Tibial nerve (tissue), 4 donors: ENCODE results near the gene RIN3. TPM values are rescaled to one million over a fixed set of nuclear protein-coding genes. Genes with fewer than 3 reads are reported as not detected.
"Not testable (repeated sequence)": the region's sequence is repeated elsewhere in the genome, so short reads cannot be mapped to it uniquely, and the experiment has no call there.

Source experiments
- DNase-seq, 2 donors: peaks; one replicate each; pipeline ENCODE4 v3.0.0-alpha.2; 2019; ENCODE audit warnings: low spot score in 2 of 2
- H3K27ac ChIP-seq, 4 donors: fragments of 200-600 bp; sonication (generic) in 3 of 4; one replicate each; pipeline ENCODE4 v1.5.1; 2017 to 2019; ENCODE audit warnings: mild to moderate bottlenecking in 1 of 4
- H3K27me3 ChIP-seq, 2 donors: fragments of 200-600 bp; sonication (generic) in 1 of 2; one replicate each; pipeline versions ENCODE4 v1.5.1 to v1.6.0; 2017 to 2019
- H3K36me3 ChIP-seq, 3 donors: fragments of 200-600 bp; sonication (generic); one replicate each; pipeline ENCODE4 v1.5.1; 2018 to 2019
- H3K4me1 ChIP-seq, 4 donors: fragments of 200-600 bp; sonication (generic) in 3 of 4; one replicate each; pipeline ENCODE4 v1.5.1; 2017 to 2019
- H3K4me3 ChIP-seq, 4 donors: fragments of 200-600 bp; sonication (generic) in 3 of 4; one replicate each; pipeline ENCODE4 v1.5.1; 2017 to 2019; ENCODE audit warnings: mild to moderate bottlenecking in 1 of 4, moderate library complexity in 1 of 4
- H3K9me3 ChIP-seq, 4 donors: fragments of 200-600 bp; sonication (generic) in 3 of 4; one replicate each; pipeline ENCODE4 v1.5.1; 2017 to 2019
- EP300 ChIP-seq, 2 donors: sonication (generic); formaldehyde crosslinking; IDR thresholded peaks; one replicate each; pipeline ENCODE4 v1.6.1; 2017; ENCODE audit warnings: antibody characterized with exemption in 2 of 2, mild to moderate bottlenecking in 1 of 2
- POLR2A ChIP-seq, 2 donors: fragments of 450-650 bp; IDR thresholded peaks; one replicate each; pipeline ENCODE4 v1.6.1; 2017; ENCODE audit warnings: antibody characterized with exemption in 2 of 2, mild to moderate bottlenecking in 2 of 2, moderate library complexity in 2 of 2
- WGBS, 2 donors: methylation state at CpG; one replicate each; pipeline ENCODE4 v1.1.5; 2018; 5-methylcytosine and 5-hydroxymethylcytosine counted together
- total RNA-seq, 4 donors: library from RNA; depleted of rRNA; stranded (reverse); fragments of >200 nt; gene quantifications; one replicate each; pipeline ENCODE4 v1.1.0, GENCODE V29; 2016
- TF ChIP-seq, protein P1 (sequence below), 5 experiments: fragments of 200-600 bp in 3 of 5; fragments of 450-650 bp in 2 of 5; sonication (generic) in 3 of 5; IDR thresholded peaks; one replicate each; pipeline ENCODE4 v1.5.1; 2016 to 2019; ENCODE audit warnings: antibody characterized with exemption in 5 of 5, mild to moderate bottlenecking in 3 of 5, moderate library complexity in 2 of 5

RIN3 gene
- total RNA-seq, 4 donors from 2014 or later, result 14.2 to 34.2 (median 15.5) TPM

DNA sequence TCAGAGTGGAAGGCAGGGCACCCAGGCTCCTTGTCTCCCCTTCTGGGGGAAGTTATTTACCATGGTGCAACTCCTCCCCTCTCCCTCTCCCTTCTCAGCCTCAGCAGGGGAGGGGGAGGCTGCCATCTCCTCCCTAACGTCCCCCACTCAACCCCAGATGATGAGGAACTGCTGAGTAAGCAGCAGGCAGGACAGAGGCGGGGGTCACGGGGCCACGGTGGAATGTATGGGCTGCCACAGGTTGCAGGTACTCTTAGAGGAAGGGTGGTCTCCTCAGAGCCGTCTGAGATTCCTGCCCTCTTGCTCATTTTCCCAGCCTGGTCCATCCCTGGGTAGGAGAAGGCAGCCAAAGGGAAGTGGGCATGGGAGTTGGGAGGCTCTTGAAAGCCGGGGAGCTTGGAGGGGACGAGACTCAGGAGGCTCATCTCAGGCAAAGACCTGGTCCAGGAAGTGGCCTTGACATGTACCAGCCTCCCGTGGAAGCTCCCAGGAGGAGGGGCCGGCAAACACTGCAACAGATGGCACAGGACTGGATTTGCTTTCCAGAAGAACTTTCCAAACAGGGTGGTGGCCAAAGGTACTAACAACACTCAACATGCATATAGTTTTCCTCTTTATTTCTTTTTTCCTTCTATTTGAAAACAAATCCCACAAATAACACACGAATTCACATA lies 19.0 kb downstream of the RIN3 start:
- H3K4me1 ChIP-seq, result peaks cover 0 to 3% (median 0%) of the 10 kb centered on the region in 4 donors
- H3K27ac ChIP-seq, result no peak overlapping the region
- WGBS, 2 donors, result 50 to 59% methylated on average over 10 of the region's 10 CpGs
- no peak overlapping the region for H3K4me3 ChIP-seq
- no peak for TF ChIP-seq POLR2A (IDR thresholded peaks at IDR 0.05)
- TF ChIP-seq, protein P1, sequence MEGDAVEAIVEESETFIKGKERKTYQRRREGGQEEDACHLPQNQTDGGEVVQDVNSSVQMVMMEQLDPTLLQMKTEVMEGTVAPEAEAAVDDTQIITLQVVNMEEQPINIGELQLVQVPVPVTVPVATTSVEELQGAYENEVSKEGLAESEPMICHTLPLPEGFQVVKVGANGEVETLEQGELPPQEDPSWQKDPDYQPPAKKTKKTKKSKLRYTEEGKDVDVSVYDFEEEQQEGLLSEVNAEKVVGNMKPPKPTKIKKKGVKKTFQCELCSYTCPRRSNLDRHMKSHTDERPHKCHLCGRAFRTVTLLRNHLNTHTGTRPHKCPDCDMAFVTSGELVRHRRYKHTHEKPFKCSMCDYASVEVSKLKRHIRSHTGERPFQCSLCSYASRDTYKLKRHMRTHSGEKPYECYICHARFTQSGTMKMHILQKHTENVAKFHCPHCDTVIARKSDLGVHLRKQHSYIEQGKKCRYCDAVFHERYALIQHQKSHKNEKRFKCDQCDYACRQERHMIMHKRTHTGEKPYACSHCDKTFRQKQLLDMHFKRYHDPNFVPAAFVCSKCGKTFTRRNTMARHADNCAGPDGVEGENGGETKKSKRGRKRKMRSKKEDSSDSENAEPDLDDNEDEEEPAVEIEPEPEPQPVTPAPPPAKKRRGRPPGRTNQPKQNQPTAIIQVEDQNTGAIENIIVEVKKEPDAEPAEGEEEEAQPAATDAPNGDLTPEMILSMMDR (IDR thresholded peaks at IDR 0.05), result no peak
- H3K9me3 ChIP-seq, result no peaks in the 10 kb centered on the region
- no peaks in the 10 kb centered on the region for H3K27me3 ChIP-seq
- no peak for DNase-seq
- no peaks in the 10 kb centered on the region for H3K36me3 ChIP-seq

DNA sequence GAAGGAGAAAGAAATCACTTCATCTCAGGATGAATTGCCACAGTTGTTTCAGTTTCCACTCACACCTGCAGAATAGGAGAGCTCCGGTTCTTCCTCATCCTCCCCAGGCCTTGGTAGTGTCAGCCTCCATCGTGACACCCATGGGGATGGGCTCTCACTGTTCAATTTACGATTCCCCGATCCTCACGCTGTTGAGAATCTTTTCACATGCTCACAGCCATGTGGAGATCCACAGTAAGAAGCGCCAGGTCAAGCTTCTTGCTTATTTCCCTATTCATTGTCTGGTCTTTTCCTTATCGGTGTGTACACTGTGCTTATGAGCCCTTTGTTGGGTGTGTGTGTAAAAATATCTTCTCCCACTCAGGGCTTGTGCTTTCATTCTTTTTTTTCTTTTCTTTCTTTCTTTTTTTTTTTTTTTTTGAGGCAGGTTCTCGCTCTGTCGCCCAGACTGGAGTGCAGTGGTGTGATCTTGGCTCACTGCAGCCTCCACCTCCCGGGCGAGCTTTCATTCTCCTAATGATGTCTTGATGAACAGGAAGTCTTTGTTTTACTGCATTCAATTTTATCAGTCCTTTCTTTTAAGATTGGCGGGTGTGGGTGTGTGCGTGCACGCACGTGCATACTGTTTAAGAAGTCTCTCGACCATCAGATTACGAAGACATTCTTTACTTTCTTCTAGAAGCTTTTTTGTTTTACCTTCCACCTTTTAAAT lies 21.5 kb downstream of the RIN3 start:
- TF ChIP-seq, protein P1 (IDR thresholded peaks at IDR 0.05), result no peak
- TF ChIP-seq POLR2A (IDR thresholded peaks at IDR 0.05) (no peak), EP300 (IDR thresholded peaks at IDR 0.05) (no peak)
- DNase-seq, result no peak
- Histone ChIP-seq H3K27ac (no peak overlapping the region), H3K9me3 (no peaks in the 10 kb centered on the region), H3K4me3 (no peak overlapping the region), H3K27me3 (no peaks in the 10 kb centered on the region), H3K36me3 (no peaks in the 10 kb centered on the region), H3K4me1 (peaks cover 0 to 17% (median 7%) of the 10 kb centered on the region in 4 donors)
- WGBS, 2 donors, result 51% methylated on average over 17 of the region's 17 CpGs

DNA sequence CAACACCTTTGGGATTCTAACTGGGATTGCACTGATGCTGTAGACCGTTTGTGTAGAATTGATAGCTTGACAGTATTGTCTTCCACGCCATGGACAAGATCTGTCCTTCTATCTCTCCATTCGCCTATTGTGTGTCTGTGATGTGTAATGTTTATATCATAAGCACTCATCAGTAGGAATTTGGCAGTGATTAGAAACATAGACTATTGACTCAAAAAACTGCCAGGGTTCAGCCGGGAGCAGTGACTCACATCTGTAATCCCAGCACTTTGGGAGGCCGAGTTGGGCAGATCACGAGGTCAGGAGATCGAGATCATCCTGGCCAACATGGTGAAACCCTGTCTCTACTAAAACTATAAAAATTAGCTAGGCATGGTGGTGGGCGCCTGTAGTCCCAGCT lies 22.6 kb downstream of the RIN3 start:
- not testable (repeated sequence) for H3K9me3 ChIP-seq, H3K27me3 ChIP-seq, H3K27ac ChIP-seq, H3K36me3 ChIP-seq, H3K4me3 ChIP-seq, DNase-seq
- 64 to 67% methylated on average over 8 of the region's 8 CpGs for WGBS, 2 donors
- H3K4me1 ChIP-seq, result peaks cover 0 to 23% (median 12%) of the 10 kb centered on the region in 4 donors

DNA sequence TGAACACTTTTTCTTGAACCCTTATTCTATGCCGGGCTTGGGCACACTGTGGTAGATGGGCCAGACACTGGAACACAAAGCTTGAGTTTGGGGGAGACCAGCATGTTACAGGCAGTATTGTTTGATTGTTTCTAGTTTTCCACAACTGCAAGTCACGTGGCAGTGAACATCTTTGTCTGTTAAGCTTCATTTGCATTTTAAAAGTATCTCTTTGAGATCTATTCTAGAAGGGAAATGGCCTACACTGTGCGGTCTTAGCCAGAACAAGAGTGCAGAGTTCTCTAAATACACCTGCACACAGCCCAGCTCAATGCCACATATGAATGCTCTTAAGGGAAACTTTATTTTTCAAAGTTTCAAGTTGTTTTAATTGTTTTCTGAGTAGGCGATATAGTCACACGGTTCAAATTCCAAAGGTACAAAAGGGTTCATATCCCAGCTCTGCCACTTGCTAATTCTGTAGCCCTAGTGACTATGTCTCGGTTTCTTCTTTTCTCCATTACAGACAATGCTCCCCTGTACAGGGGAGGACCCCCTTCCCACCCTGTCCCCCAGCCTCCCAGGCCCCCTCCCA lies 24.9 kb downstream of the RIN3 start:
- no peak for DNase-seq
- Histone ChIP-seq H3K9me3 (no peaks in the 10 kb centered on the region), H3K4me3 (no peak overlapping the region), H3K27me3 (no peaks in the 10 kb centered on the region), H3K36me3 (no peaks in the 10 kb centered on the region), H3K4me1 (peaks cover 0 to 23% (median 11%) of the 10 kb centered on the region in 4 donors), H3K27ac (peak overlapping the region in 1 of 4 donors; percentile 7)
- TF ChIP-seq, protein P1 (IDR thresholded peaks at IDR 0.05), result no peak
- no peak for TF ChIP-seq POLR2A (IDR thresholded peaks at IDR 0.05)
- no peak for TF ChIP-seq EP300 (IDR thresholded peaks at IDR 0.05)
- WGBS, 2 donors, result 76 to 80% methylated on average over 6 of the region's 6 CpGs

DNA sequence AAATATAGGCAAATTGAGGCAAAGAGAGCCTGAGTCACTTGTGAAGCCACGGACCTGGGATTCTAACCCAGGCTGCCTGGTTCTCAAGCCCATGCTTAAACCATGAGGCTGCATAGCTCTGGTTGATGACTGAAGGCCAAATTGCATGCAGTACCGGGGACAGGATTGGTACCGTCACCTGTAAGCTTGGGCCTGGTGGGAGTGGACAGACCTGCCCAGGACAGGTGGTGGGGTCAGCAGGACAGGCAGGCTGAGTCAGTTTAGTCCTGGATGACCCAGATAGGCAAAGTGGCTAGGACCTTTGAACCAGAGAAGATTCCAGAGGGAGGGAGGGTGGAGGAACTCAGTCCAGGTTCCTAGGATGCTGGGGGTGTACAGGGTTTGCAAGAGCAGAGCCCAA lies 25.8 kb downstream of the RIN3 start:
- Histone ChIP-seq H3K9me3 (no peaks in the 10 kb centered on the region), H3K4me3 (no peak overlapping the region), H3K4me1 (peaks cover 0 to 23% (median 11%) of the 10 kb centered on the region in 4 donors), H3K27me3 (no peaks in the 10 kb centered on the region), H3K27ac (peak overlapping the region in 3 of 4 donors; percentile 35 to 80 (median 58)), H3K36me3 (no peaks in the 10 kb centered on the region)
- no peak for DNase-seq
- WGBS, 2 donors, result 90 to 96% methylated on average over 3 of the region's 3 CpGs
- no peak for TF ChIP-seq EP300 (IDR thresholded peaks at IDR 0.05)
- TF ChIP-seq POLR2A (IDR thresholded peaks at IDR 0.05), result no peak
- TF ChIP-seq, protein P1 (IDR thresholded peaks at IDR 0.05), result no peak
